Smooth muscle cell (in vitro differentiated cells): ENCODE results near the gene ING3. TPM values are rescaled to one million over a fixed set of nuclear protein-coding genes. Genes with fewer than 3 reads are reported as not detected.

Experiments
- DNase-seq: peaks from one replicate; lab custom pipeline; 2025; ENCODE audit not compliant: unreplicated experiment; lab: John Stamatoyannopoulos, UW
- H2AFZ ChIP-seq: fragments of 200-600 bp; sonication (generic); 2 replicates; pipeline ENCODE4 v1.6.0; 2016; ENCODE audit warnings: antibody characterized with exemption, low read depth, mild to moderate bottlenecking
- H3F3A ChIP-seq: fragments of 200-600 bp; sonication (generic); 2 replicates; pipeline ENCODE4 v1.6.0; 2017; ENCODE audit warnings: antibody characterized with exemption, low read depth
- H3K27ac ChIP-seq: fragments of 200-600 bp; sonication (generic); 2 replicates; pipeline ENCODE4 v1.5.1; 2016; ENCODE audit warnings: low read depth, mild to moderate bottlenecking
- H3K27me3 ChIP-seq: fragments of 200-600 bp; sonication (generic); 2 replicates; pipeline ENCODE4 v1.6.1; 2016; ENCODE audit warnings: low read depth, mild to moderate bottlenecking
- H3K36me3 ChIP-seq: fragments of 200-600 bp; sonication (generic); 2 replicates; pipeline ENCODE4 v1.5.1; 2016; ENCODE audit warnings: low read depth
- H3K4me1 ChIP-seq: fragments of 200-600 bp; sonication (generic); 2 replicates; pipeline ENCODE4 v1.5.1; 2016; ENCODE audit warnings: low read depth
- H3K4me2 ChIP-seq: fragments of 200-600 bp; sonication (generic); 2 replicates; pipeline ENCODE4 v1.6.0; 2016; ENCODE audit warnings: mild to moderate bottlenecking
- H3K4me3 ChIP-seq: fragments of 200-600 bp; sonication (generic); 2 replicates; pipeline ENCODE4 v1.5.1; 2016; ENCODE audit warnings: mild to moderate bottlenecking
- H3K79me2 ChIP-seq: fragments of 200-600 bp; sonication (generic); 2 replicates; pipeline ENCODE4 v1.6.0; 2016; ENCODE audit warnings: low read depth, mild to moderate bottlenecking
- H3K9ac ChIP-seq: fragments of 200-600 bp; sonication (generic); 2 replicates; pipeline ENCODE4 v1.6.0; 2016; ENCODE audit warnings: low read depth
- H3K9me3 ChIP-seq: fragments of 200-600 bp; sonication (generic); replicated peaks from 2 replicates; pipeline ENCODE4 v1.5.1; 2016; ENCODE audit warnings: low read depth
- H4K20me1 ChIP-seq: fragments of 200-600 bp; sonication (generic); 2 replicates; pipeline ENCODE4 v1.6.0; 2016; ENCODE audit warnings: low read depth
- CTCF ChIP-seq: fragments of 200-600 bp; sonication (generic); IDR thresholded peaks from 2 replicates; pipeline ENCODE4 v1.5.1; 2017; ENCODE audit warnings: borderline replicate concordance, mild to moderate bottlenecking, antibody characterized with exemption; ENCODE audit not compliant: insufficient read depth, poor library complexity, severe bottlenecking
- WGBS: methylation state at CpG from one replicate; pipeline ENCODE4 v1.1.7; 2016; ENCODE audit warnings: low lambda C conversion rate; 5-methylcytosine and 5-hydroxymethylcytosine counted together
- polyA plus RNA-seq: library from polyadenylated mRNA; unstranded; fragments of >200 nt; fragmentation: Nextera tagmentation; extraction: Ambion mirVana; gene quantifications from 2 replicates; pipeline ENCODE4 v1.2.1, GENCODE V29; 2016
- total RNA-seq: library from RNA; depleted of rRNA; stranded (reverse); fragments of >200 nt; gene quantifications from 2 replicates; pipeline ENCODE4 v1.2.3, GENCODE V29; 2014

The ING3 gene
- total and polyA plus RNA-seq, 2 experiments from 2014 or later = 8.4 to 11.8 TPM

- no peak overlapping the region for H2AFZ ChIP-seq
- H3K27me3 ChIP-seq = no peaks in the 10 kb centered on the region
- 83% methylated on average over 5 of the region's 5 CpGs for WGBS
- no peak overlapping the region for H3K27ac ChIP-seq
- peaks cover 12% of the 10 kb centered on the region for H3K4me1 ChIP-seq
- peaks cover 14% of the 10 kb centered on the region for H3F3A ChIP-seq
- no peak overlapping the region for H3K4me3 ChIP-seq
- no peak overlapping the region for H3K9ac ChIP-seq
- H3K36me3 ChIP-seq = no peaks in the 10 kb centered on the region
- no peak for DNase-seq
- no peak overlapping the region for H3K4me2 ChIP-seq
- TF ChIP-seq CTCF = no peak
- H4K20me1 ChIP-seq = no peaks in the 10 kb centered on the region
- H3K79me2 ChIP-seq = peaks cover 43% of the 10 kb centered on the region
- H3K9me3 ChIP-seq = no peaks in the 10 kb centered on the region
Measured at GRCh38 chr7:120993553-120994191, 43.1 kb downstream of the ING3 start.

- Histone ChIP-seq H3K27ac (no peak overlapping the region), H3F3A (peaks cover 9% of the 10 kb centered on the region), H3K9me3 (no peaks in the 10 kb centered on the region), H3K4me2 (no peak overlapping the region), H2AFZ (no peak overlapping the region), H3K36me3 (no peaks in the 10 kb centered on the region), H3K4me1 (peaks cover 12% of the 10 kb centered on the region), H3K4me3 (no peak overlapping the region), H3K79me2 (peaks cover 44% of the 10 kb centered on the region), H3K27me3 (no peaks in the 10 kb centered on the region), H4K20me1 (no peaks in the 10 kb centered on the region), H3K9ac (no peak overlapping the region)
- no peak for DNase-seq
- 95% methylated on average over 5 of the region's 5 CpGs for WGBS
- no peak for TF ChIP-seq CTCF
Measured at GRCh38 chr7:120994512-120995410, 44.2 kb downstream of the ING3 start.

GRCh38 chr7:120995654-120996053 is 45.1 kb downstream of the ING3 start:
- H3K79me2 ChIP-seq = peaks cover 39% of the 10 kb centered on the region
- no peak for DNase-seq
- WGBS = 100% methylated on average over 2 of the region's 2 CpGs
- no peak overlapping the region for H3K9ac ChIP-seq
- no peaks in the 10 kb centered on the region for H3K9me3 ChIP-seq
- TF ChIP-seq CTCF = no peak
- no peak overlapping the region for H3K4me3 ChIP-seq
- H4K20me1 ChIP-seq = no peaks in the 10 kb centered on the region
- H2AFZ ChIP-seq = no peak overlapping the region
- H3F3A ChIP-seq = peaks cover 7% of the 10 kb centered on the region
- no peaks in the 10 kb centered on the region for H3K36me3 ChIP-seq
- peaks cover 15% of the 10 kb centered on the region for H3K4me1 ChIP-seq
- no peak overlapping the region for H3K27ac ChIP-seq
- no peaks in the 10 kb centered on the region for H3K27me3 ChIP-seq
- H3K4me2 ChIP-seq = no peak overlapping the region
